GM21723 (cell line): ENCODE data around the gene C9orf78.

Experiments
- ATAC-seq: cut with Tn5 transposase; IDR thresholded peaks from one replicate; pipeline ENCODE4 v1.9.1; 2021; ENCODE audit warnings: mild to moderate bottlenecking, moderate library complexity; ENCODE audit not compliant: unreplicated experiment

C9orf78 gene

GRCh38 chr9:129845373-129845772, 10.3 kb upstream of the C9orf78 start:
- ATAC-seq = no peak

GRCh38 chr9:129841071-129841470, 6.0 kb upstream of the C9orf78 start:
- no peak for ATAC-seq

- no peak for ATAC-seq
Measured at GRCh38 chr9:129840034-129840433, 5.0 kb upstream of the C9orf78 start.

- no peak for ATAC-seq
Measured at GRCh38 chr9:129839324-129840023, 4.4 kb upstream of the C9orf78 start.

GRCh38 chr9:129838707-129839259, 3.7 kb upstream of the C9orf78 start:
- no peak for ATAC-seq

GRCh38 chr9:129836311-129837007, 1.4 kb upstream of the C9orf78 start:
- ATAC-seq = no peak

- ATAC-seq = no peak
Measured at GRCh38 chr9:129835860-129836223, 767 bp upstream of the C9orf78 start.

GRCh38 chr9:129834489-129835127, 467 bp downstream of the C9orf78 start:
- ATAC-seq = peak; percentile 25

GRCh38 chr9:129832982-129833381, 2.1 kb downstream of the C9orf78 start:
- ATAC-seq = no peak

- no peak for ATAC-seq
Measured at GRCh38 chr9:129828969-129829368, 6.1 kb downstream of the C9orf78 start.

- no peak for ATAC-seq
Measured at GRCh38 chr9:129828051-129828450, 7.0 kb downstream of the C9orf78 start.

GRCh38 chr9:129826759-129827158, 8.3 kb downstream of the C9orf78 start:
- ATAC-seq = no peak

- ATAC-seq = no peak
Measured at GRCh38 chr9:129826344-129826743, 8.7 kb downstream of the C9orf78 start.

GRCh38 chr9:129823935-129824601, 11.0 kb downstream of the C9orf78 start, which contains the start of gene TOR1A:
TSS of gene TOR1A (minus strand) at chr9:129824136. CDS start at chr9:129824085, 51 bp downstream.
- peak; percentile 96 for ATAC-seq

- no peak for ATAC-seq
Measured at GRCh38 chr9:129823542-129823934, 11.5 kb downstream of the C9orf78 start.

- no peak for ATAC-seq
Measured at GRCh38 chr9:129822898-129823541, 12.1 kb downstream of the C9orf78 start.

GRCh38 chr9:129816501-129817435, 18.3 kb downstream of the C9orf78 start:
- no peak for ATAC-seq

GRCh38 chr9:129815278-129815677, 19.8 kb downstream of the C9orf78 start:
- no peak for ATAC-seq

- ATAC-seq = no peak
Measured at GRCh38 chr9:129814432-129815223, 20.4 kb downstream of the C9orf78 start.
